SH-SY5Y (cell line): ENCODE results near the gene HIVEP2.

ENCODE experiments used
- GATA2 ChIP-seq: IDR thresholded peaks from 2 replicates; pipeline ENCODE4 v1.6.1; 2011; ENCODE audit warnings: mild to moderate bottlenecking, low read depth, low read length
- GATA3 ChIP-seq: IDR thresholded peaks from 2 replicates; pipeline ENCODE4 v1.6.1; 2011; ENCODE audit warnings: low read depth, mild to moderate bottlenecking, low read length, moderate library complexity

Gene HIVEP2

DNA sequence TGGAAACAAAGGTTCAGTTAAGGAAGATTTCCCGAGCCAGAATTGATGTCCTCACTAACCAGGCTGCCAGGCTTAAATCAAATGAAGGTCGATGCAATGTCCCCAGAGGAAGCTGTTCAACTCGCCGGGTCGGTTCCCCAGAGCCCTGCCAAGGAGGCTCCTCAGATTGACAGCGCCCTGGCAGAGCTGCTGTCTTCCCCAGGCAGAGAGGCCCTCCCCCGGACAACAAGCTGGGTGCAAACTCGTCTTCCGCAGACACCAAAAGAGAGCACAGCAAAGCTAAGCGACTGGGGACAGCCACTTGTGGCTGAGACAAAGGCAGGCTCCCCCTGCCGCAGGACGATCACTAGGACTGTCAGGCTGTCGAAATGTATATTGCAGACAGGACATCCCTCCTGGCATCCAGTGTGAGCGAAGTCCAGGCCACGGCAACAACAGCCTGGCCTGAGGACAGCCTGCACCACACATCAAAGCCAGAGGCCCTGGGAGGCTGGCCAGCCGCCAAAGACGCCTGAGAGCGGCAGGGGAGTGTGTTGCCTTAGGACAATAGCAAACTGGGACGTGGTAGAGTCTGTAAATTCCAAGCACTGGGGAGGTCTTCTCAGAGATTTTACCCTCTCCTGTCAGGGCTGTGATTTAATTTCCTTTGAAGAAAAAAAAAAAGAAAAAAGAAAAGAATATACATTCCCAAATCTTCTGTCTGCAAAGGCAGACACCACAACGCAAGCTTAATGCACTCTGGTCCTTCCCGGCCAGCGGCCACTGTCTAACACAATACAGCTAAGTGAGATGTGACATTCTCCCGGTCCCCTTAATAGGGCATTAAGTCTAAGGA lies 99.1 kb downstream of the HIVEP2 start:
- 0 out of 2 replicates have a peak, but pooled peaks have one; percentile 22 for TF ChIP-seq GATA2
- TF ChIP-seq GATA3, result no peak

DNA sequence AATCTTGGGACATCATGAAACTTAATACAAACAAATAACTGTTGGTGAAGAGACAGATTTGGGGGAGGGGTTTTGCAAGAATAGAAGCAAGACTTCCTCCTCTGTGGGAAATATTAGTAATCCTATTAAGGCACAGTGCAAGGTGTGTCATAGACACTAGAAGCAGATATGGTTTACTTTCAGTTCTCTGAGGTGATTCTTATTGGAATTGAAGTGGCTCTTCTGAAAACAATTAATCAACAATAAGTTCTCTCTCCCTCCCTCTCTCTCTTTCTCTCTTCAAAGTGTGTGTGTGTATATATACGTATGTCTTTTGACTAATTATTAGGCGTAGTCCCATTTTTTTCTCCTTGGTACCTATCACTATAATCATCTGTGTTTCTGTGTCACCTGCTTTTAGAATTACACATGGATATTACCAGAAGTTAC lies 99.8 kb downstream of the HIVEP2 start:
- no peak for TF ChIP-seq GATA2
- TF ChIP-seq GATA3, result no peak

DNA sequence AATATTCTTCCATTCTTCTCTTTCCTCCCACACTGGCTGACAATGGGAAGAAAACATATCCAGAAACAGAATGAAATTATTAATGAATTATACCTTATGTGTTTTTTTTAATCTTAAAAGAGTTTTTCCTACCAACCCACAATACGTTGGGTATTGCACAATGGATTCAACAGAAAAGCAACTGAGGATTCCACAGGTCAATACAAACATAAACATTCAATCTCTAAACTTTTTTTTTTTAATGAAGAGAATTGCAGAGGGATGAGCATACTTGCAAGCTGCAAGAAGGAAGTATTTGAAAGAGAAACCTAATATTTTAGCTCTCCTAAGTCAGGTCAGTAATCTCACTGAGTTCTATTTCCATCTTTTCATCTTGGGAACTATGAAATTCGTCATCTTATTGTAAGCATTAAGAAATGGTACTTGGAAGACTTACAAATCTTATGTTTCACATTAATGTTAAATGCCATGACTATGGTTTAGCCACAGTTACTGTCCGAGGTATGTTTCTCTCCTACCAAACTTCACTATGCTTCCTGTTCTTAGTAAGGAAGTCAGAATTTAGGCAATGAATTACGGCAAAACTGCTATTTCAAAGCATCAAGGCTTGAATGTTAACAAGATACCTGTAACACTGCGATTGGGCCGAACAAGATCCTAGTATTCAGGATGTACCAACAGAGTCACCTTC lies 100.8 kb downstream of the HIVEP2 start:
- TF ChIP-seq GATA3 (no peak), GATA2 (no peak)

DNA sequence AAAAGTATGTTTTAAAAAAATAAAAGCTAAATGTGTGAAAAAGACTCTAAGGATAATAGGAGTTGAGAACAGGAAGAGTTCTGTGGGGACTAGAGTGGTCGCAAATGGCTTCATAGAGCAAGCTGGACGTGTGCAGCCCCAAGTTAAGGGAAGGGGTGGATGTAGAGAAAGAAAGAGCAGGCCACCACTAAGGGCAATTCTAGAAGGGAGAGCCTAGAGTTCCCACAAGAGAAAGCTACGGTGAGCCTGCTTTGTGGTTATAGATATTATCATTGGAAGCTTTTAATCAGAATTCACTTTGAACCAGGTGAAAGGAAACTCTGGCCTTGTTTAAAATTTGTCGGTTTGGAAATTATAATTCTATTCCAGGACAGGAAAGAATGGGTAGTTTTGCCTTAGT lies 101.6 kb downstream of the HIVEP2 start:
- TF ChIP-seq GATA3 (no peak), GATA2 (no peak)

DNA sequence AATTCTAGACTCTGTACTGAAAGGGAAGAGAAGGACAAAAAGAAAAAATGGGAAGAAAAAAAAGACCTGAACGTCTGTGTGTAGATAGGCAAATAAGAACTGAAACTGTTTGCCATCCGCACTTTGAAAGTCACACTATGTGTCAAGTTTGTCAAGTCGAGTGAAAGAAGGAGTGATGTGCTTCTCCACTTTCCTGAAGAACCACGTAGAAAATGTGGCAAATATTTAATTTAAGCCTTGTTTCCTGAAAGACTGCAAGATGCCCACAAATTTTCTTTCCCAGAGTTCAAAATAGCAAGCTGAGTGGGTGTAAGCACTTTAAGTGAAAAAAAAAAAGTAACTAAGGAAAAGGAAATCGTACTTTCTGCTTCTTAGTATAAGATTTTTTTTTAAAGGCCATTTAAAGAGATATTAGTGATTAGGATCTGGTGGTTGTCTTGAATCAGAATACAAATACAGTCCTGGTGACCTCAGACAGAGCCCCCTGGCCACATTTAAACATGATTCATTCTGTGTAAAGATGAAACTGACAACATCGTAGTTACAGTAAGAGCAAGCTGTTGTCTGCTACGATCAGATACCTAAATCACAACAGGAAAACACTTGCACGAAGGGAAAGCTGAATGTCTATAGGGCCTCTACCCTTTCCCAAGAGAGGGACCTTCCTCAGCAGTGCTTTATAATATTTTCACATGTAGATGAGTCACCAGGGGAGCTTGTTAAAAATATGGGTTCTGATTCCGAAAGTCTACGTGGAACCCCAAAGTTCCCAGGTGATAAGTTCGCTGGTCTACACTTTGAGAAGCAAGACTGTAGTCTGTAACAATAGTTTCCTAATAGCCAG lies 102.3 kb downstream of the HIVEP2 start:
- peak; percentile 82 for TF ChIP-seq GATA2
- TF ChIP-seq GATA3, result peak; percentile 70

DNA sequence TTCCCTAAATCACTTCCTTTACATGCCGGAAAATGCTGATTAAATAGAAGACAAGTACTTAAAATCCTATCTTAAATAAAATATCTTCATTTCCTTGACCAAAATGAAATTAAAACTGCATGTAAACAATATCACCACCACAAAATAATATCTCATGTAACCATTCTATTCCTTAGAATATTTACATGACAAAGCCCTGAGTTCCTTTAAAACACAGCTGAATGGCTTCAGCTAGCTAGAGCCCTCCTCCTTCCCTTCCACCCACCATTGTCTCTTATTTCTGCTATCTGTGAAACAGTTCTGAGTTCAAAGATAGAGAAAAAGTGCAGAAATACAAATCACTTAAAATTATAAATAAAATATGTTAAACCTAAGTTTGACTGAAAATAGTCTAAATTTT lies 103.1 kb downstream of the HIVEP2 start:
- TF ChIP-seq GATA2, result no peak
- no peak for TF ChIP-seq GATA3

DNA sequence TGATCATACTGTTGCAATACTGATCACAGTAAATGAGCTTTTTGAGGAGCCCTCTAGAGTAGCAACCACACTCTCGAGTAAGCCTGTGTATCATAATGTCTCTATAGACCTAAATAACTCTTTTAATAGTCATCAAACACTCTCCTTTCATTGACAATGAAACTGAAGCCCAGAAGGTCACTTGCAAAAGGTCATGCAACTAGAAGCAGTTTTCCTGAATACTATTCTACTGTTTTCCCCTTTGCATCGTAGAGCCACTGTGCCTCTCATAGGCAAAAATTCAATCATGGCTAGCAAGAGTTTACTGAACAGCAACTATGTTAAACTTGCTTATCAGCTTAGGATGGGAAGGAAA lies 105.3 kb downstream of the HIVEP2 start:
- TF ChIP-seq GATA3 (no peak), GATA2 (no peak)

DNA sequence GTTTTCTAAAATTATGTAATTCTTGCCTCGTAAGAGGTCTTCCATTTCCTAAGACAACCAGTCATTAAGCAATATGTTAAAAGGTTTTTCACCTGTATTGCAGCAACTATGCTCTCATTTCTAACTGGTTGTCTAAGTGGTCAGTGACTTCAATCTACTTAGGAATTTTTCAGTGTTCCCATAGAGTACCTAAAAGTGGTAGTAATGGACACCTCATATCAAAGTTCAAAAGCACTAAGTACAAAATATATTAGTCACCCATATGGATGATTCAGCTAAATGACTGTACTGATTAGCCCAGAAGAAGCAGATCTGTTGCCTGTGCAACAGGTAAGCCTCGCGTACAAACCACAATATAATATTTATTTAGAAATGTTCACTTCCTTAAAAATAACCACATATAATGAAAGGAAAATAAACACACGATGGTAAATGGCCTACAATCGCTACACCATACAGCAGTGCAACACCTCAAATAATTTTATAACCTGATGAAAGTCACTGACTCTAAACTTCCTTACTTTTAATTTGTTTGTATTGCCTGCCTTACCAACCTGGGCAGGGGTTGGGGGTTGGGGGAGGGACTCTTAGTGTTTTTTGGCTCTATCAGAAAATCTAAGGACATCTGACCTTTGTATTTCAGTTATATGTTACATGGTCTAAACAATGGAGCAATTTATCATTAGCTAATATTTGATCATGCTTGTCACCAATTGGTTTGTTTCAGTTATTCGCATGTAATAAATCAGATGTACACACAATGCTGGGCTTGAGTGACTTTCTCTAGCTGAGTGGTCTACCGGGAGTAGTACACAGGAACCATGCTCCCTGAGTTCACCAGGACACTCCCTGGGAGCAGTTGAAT lies 105.9 kb downstream of the HIVEP2 start:
- TF ChIP-seq GATA3 (no peak), GATA2 (no peak)

DNA sequence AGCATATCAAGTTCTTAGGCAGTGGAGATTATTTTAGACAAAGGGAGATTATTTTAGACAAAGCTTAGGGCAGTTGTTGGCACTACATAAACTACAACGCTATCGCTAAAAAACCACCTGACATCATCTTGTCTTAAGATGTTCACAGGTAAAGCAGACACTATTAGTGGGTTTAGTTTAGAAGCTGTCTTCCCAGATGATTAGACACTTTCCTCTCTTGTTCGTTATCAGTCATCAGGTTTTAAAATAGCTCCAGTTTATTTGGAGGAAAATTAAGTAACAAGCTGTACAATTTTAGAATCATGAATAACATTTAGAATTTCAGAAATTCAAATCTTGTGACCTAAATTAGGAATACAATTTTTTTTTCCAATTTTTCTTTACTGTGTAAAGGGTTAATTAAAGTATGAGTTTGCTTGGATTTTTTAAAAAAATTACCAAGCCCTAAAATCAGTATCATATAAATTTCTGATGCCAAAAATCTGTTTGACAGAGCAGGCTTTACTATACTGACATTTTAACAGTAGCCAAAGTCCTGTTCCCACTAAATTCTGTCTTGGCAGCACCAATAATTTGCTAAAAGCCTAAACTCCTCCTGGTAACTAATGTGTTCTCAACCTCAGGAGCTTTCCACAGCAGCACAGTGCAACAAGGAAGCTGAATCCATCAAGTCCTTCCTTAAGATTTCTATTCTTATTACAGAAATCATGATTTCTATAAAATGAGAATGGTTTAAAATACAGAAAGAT lies 109.0 kb downstream of the HIVEP2 start:
- no peak for TF ChIP-seq GATA3
- no peak for TF ChIP-seq GATA2

DNA sequence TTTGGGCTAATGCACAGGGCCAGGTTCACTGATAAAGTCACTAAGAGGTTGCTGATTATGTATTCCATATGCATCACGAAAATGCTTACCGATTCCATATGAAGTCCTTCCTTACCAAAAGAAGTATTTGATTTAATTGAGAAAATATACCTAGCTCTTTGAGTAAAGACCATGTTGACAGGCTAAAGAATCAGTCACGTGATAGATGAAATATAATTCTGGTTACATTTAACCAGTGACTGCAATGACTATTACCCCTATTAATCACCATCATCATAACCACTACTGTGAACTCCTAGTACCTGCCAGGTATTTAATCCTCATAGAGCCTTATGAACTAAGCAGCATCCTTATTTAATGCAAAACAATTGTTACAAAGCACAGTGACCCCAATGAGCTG lies 110.1 kb downstream of the HIVEP2 start:
- no peak for TF ChIP-seq GATA2
- no peak for TF ChIP-seq GATA3

DNA sequence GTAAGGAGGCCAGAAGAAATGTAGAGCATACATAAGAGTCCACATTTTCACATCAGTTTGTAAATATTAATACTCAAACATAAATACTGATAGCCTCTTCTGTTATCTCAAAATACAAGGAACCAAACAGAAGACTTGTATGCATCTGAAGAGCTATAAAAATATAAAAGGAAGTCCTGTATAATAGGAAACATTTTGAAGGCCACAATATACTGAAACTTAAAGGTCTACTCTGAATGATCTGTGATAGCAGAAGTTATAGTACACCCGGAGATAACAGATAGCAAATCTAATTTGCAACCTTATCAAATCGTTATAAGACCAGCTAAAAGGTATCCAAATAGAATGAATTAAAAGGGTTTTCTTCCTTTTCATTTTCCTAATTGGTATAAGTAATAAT lies 111.2 kb downstream of the HIVEP2 start:
- TF ChIP-seq GATA3 (no peak), GATA2 (no peak)

DNA sequence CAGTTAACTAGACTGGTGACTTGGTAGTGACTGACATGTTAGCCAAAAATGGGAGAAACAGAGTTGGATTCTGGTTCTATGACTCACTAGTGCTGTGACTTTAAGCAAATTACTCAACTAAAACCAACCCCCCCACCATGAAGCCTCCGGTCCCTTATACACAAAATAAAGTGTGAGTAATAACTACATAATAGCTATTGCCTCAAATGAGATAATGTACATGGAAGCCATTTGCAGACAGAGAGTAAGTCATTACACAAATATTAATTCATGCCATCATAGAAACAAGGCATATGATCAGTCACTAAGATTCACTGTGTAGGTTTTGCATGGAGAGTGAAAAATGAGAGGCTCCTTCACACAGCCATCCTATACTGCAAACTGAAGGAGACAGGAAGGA lies 111.9 kb downstream of the HIVEP2 start:
- no peak for TF ChIP-seq GATA2
- no peak for TF ChIP-seq GATA3

DNA sequence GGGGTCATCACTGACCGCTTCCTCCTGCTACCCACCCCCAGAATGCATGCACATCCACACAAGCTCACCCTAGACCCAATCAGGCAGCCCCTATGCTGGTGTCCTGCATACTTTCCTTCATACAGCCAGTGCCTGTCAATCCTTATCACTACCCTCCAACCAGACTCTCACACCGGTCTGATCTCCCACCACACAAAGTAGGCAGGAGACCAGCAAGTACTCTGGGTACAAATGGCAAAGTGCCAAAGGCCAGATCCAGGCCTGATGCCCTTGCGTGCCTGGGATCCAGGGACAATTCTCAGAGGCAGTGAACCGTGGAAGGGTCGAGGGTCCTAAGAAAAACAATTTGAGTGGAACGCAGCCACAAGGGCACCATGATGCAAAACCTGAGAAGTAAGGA lies 114.2 kb downstream of the HIVEP2 start:
- no peak for TF ChIP-seq GATA2
- TF ChIP-seq GATA3, result no peak
